ENCODE data around the gene CYSLTR2. TPM values are rescaled to one million over a fixed set of nuclear protein-coding genes. Genes with fewer than 3 reads are reported as not detected.
A peak's percentile ranks its signal among the peaks of the same experiment; 100 is the strongest.

CYSLTR2 gene
- total RNA-seq, 2 donors from 2014 or later, result 4.1 to 6.3 TPM

- peaks cover 0 to 23% of the 10 kb centered on the region in 2 donors for H3K4me1 ChIP-seq
These were observed 84.0 kb downstream of the CYSLTR2 start for GRCh38 chr13:48737689-48738088.

GRCh38 chr13:48738311-48738710 is 84.6 kb downstream of the CYSLTR2 start:
- TF ChIP-seq, protein P1, sequence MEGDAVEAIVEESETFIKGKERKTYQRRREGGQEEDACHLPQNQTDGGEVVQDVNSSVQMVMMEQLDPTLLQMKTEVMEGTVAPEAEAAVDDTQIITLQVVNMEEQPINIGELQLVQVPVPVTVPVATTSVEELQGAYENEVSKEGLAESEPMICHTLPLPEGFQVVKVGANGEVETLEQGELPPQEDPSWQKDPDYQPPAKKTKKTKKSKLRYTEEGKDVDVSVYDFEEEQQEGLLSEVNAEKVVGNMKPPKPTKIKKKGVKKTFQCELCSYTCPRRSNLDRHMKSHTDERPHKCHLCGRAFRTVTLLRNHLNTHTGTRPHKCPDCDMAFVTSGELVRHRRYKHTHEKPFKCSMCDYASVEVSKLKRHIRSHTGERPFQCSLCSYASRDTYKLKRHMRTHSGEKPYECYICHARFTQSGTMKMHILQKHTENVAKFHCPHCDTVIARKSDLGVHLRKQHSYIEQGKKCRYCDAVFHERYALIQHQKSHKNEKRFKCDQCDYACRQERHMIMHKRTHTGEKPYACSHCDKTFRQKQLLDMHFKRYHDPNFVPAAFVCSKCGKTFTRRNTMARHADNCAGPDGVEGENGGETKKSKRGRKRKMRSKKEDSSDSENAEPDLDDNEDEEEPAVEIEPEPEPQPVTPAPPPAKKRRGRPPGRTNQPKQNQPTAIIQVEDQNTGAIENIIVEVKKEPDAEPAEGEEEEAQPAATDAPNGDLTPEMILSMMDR (IDR thresholded peaks at IDR 0.05), result no peak
- H3K9me3 ChIP-seq, result no peaks in the 10 kb centered on the region
- no peak overlapping the region for H3K27ac ChIP-seq
- peaks cover 0 to 23% of the 10 kb centered on the region in 2 donors for H3K4me1 ChIP-seq
- no peaks in the 10 kb centered on the region for H3K27me3 ChIP-seq
- no peak for DNase-seq (ENCODE audit: low spot score)
- H3K4me3 ChIP-seq, result no peak overlapping the region
- H3K36me3 ChIP-seq, result no peaks in the 10 kb centered on the region

More at GRCh38 chr13:48737689-48738088, 84.0 kb downstream of the CYSLTR2 start:
- TF ChIP-seq, protein P1 (IDR thresholded peaks at IDR 0.05), result no peak
- no peak overlapping the region for H3K4me3 ChIP-seq
- no peak overlapping the region for H3K27ac ChIP-seq
- DNase-seq (ENCODE audit: low spot score), result no peak
- no peaks in the 10 kb centered on the region for H3K36me3 ChIP-seq
- H3K9me3 ChIP-seq, result no peaks in the 10 kb centered on the region
- no peaks in the 10 kb centered on the region for H3K27me3 ChIP-seq

DNA sequence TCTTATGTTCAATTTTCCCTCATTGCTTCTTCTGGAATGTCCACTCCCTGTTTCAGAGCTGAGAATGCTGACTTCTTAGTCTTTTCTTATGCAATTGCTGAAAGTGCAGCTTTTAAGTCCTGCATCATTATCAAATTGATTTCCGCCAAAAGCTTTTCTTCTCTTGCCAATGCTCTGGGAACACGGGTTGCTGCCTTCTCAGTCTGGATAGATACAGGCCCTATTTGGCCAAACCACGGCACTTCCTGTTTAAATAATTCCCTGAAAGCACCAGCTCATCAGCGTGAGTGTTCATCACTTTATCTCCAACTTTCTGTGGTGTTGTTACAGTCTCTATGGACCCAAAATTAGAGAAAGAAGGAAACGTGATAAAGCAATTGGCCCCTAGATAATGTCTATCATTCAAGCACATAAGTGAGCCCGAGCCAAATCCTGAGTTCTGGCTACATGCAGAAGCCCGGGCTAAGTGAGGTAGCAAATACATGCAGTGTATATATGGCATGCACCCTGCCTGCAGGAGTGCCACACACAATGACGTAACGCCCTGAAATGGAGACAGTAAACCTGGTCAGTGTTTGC is 85.7 kb downstream of the CYSLTR2 start:
- H3K27ac ChIP-seq, result no peak overlapping the region
- peaks cover 0 to 23% of the 10 kb centered on the region in 2 donors for H3K4me1 ChIP-seq
- H3K9me3 ChIP-seq, result no peaks in the 10 kb centered on the region
- H3K27me3 ChIP-seq, result no peaks in the 10 kb centered on the region
- no peak overlapping the region for H3K4me3 ChIP-seq
- DNase-seq (ENCODE audit: low spot score), result no peak
- TF ChIP-seq, protein P1 (IDR thresholded peaks at IDR 0.05), result no peak
- no peaks in the 10 kb centered on the region for H3K36me3 ChIP-seq

DNA sequence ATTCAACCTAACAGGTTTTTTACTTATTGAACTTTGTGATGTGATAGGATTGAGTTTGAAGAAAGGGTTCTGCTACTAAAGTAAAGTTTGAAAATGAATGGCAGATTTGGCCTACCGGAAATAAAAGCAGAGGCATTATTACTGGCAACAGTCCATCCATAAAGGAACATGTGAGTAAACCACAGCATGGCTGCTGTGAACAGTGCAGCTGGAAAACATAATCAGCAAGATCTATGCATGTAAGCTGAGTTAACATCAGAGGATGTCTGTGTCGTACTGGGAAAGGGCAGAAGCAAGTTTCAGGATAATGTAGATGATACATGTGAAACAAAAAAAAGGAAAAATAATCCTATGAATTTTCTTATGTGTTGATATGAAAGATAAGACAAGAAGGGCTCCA is 87.6 kb downstream of the CYSLTR2 start:
- DNase-seq (ENCODE audit: low spot score), result no peak
- peaks cover 0 to 23% of the 10 kb centered on the region in 2 donors for H3K4me1 ChIP-seq
- H3K27me3 ChIP-seq, result no peaks in the 10 kb centered on the region
- TF ChIP-seq, protein P1 (IDR thresholded peaks at IDR 0.05), result no peak
- H3K4me3 ChIP-seq, result no peak overlapping the region
- no peaks in the 10 kb centered on the region for H3K9me3 ChIP-seq
- no peaks in the 10 kb centered on the region for H3K36me3 ChIP-seq
- H3K27ac ChIP-seq, result no peak overlapping the region

DNA sequence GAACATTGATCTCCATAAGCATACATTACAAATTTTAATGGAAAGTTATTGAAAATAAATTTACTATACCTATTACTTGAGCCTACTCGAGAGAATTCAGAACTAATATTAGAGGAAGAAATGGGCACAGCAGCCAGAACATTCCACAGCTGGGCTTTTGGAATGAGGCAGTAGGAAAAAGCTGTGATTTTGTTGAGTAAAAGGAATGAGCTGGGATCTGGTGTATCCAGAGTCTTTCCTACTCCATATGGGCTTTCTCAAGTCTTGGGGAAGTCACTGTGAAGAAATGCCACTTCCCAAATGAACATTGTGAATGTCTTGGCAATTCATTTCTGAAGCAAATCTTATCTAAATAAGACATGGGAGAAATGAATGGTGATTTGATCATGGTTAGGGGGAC is 93.1 kb downstream of the CYSLTR2 start:
- Histone ChIP-seq H3K4me3 (no peak overlapping the region), H3K27ac (peak overlapping the region in 1 of 2 donors; percentile 46), H3K27me3 (no peaks in the 10 kb centered on the region), H3K36me3 (no peaks in the 10 kb centered on the region), H3K9me3 (no peaks in the 10 kb centered on the region), H3K4me1 (peaks cover 0 to 30% of the 10 kb centered on the region in 2 donors)
- DNase-seq (ENCODE audit: low spot score), result no peak
- TF ChIP-seq, protein P1 (IDR thresholded peaks at IDR 0.05), result no peak

GRCh38 chr13:48748681-48749080 is 95.0 kb downstream of the CYSLTR2 start:
- H3K27ac ChIP-seq, result peak overlapping the region; percentile 68 to 89
- no peaks in the 10 kb centered on the region for H3K36me3 ChIP-seq
- H3K4me3 ChIP-seq, result no peak overlapping the region
- DNase-seq (ENCODE audit: low spot score), result no peak
- no peaks in the 10 kb centered on the region for H3K27me3 ChIP-seq
- peaks cover 0 to 30% of the 10 kb centered on the region in 2 donors for H3K4me1 ChIP-seq
- H3K9me3 ChIP-seq, result no peaks in the 10 kb centered on the region
- TF ChIP-seq, protein P1 (IDR thresholded peaks at IDR 0.05), result no peak

Data from right atrium auricular region (tissue), 2 donors.